ENCODE data around the gene IGF2BP3.
A peak's percentile ranks its signal among the peaks of the same experiment; 100 is the strongest.
"Not testable (repeated sequence)": the region's sequence is repeated elsewhere in the genome, so short reads cannot be mapped to it uniquely, and the experiment has no call there.

Gene IGF2BP3

DNA sequence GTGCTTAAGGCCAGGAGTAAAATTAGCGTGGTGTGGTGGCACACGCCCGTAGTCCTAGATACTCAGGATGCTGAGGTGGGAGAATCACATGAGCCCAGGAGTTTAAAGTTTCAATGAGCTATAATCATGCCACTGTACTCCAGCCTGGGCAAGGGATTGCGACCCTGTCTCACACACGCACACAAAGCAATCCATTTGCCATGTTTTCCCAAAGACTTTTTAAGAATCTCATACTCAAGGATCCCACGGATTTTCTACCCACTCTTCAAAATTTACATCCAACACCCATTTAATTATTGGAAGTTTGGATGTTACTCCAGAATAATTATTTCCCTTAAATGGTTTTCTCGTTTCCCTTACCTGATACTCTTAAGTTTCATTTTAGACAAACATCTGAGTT is 47.9 kb downstream of the IGF2BP3 start:
- TF ChIP-seq, protein P1, sequence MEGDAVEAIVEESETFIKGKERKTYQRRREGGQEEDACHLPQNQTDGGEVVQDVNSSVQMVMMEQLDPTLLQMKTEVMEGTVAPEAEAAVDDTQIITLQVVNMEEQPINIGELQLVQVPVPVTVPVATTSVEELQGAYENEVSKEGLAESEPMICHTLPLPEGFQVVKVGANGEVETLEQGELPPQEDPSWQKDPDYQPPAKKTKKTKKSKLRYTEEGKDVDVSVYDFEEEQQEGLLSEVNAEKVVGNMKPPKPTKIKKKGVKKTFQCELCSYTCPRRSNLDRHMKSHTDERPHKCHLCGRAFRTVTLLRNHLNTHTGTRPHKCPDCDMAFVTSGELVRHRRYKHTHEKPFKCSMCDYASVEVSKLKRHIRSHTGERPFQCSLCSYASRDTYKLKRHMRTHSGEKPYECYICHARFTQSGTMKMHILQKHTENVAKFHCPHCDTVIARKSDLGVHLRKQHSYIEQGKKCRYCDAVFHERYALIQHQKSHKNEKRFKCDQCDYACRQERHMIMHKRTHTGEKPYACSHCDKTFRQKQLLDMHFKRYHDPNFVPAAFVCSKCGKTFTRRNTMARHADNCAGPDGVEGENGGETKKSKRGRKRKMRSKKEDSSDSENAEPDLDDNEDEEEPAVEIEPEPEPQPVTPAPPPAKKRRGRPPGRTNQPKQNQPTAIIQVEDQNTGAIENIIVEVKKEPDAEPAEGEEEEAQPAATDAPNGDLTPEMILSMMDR (IDR thresholded peaks at IDR 0.05; ENCODE audit: insufficient read depth, low read depth, low read length, missing control alignments): no peak
- H3K4me3 ChIP-seq (ENCODE audit: low read length): no peak overlapping the region
- DNase-seq (ENCODE audit: low read depth): no peak

DNA sequence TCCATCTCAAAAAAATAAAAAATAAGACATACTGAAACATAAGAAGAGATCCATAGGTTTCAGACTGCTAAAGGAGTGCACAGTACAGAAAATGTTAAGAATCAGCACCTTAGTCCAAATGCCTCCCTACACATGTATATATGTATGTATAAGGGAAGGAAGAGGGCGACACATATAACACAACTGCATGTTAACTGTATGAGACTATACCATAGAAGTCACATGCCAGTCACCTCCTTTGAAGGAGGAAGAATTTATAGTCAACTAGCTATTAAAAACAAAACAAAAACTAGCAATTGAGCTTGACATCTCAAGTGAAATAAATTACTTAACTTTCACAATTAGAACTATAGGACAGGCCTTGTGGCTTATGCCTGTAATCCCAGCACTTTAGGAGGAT is 50.4 kb downstream of the IGF2BP3 start:
- H3K4me3 ChIP-seq (ENCODE audit: low read length): no peak overlapping the region
- TF ChIP-seq, protein P1 (IDR thresholded peaks at IDR 0.05; ENCODE audit: insufficient read depth, low read depth, low read length, missing control alignments): no peak
- no peak for DNase-seq (ENCODE audit: low read depth)

DNA sequence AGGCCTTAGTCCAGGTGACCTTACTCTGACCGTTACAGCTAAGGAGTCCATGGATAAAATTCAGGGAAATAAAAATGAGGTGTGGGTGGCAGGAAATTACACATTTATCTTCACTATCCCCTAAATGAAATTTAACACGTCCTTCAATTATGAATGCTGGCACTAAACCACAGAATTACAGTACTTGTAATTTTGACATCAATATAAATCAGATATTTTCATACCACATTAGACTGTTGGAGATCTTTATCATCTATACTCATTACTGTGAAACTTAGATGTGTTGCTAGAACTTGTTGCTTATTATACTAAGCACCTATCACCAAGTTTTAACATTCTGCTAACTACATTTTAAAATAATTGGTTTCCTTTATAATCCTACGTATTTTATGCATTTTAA is 51.1 kb downstream of the IGF2BP3 start:
- TF ChIP-seq, protein P1 (IDR thresholded peaks at IDR 0.05; ENCODE audit: insufficient read depth, low read depth, low read length, missing control alignments): no peak
- DNase-seq (ENCODE audit: low read depth): no peak
- H3K4me3 ChIP-seq (ENCODE audit: low read length): no peak overlapping the region

DNA sequence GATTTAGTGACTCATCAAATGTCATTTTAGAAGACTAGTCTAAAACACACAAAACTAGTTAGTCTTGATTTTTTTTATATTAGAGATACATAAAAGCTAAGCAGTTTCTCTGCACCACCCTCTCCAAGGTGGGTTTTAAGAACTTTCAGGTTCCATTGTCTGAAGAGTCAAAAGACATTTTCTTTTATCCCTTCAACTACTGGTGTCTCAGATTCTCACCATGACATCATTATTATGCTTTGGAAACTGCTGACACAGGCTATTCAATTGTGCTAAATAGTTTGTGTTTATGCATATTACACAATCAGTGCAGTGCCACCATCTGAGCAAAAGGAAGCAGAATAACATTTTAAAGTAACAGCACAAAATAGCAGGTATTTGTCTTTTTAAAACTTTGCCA is 52.2 kb downstream of the IGF2BP3 start:
- peak; percentile 77 for DNase-seq (ENCODE audit: low read depth)
- H3K4me3 ChIP-seq (ENCODE audit: low read length): no peak overlapping the region
- TF ChIP-seq, protein P1 (IDR thresholded peaks at IDR 0.05; ENCODE audit: insufficient read depth, low read depth, low read length, missing control alignments): no peak

DNA sequence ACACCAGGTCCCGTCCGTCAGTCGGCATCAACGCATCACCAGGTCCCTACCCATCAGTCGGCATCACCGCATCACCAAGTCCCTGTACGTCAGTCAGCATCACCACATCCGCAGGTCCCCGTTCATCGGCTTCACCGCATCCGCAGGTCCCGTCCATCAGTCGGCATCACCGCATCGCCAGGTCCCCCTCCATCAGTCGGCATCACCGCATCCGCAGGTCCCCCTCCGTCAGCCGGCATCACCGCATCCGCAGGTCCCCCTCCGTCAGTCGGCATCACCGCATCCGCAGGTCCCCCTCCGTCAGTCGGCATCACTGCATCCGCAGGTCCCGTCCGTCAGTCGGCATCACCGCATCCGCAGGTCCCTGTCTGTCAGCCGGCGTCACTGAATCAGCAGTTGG is 55.1 kb downstream of the IGF2BP3 start:
- DNase-seq (ENCODE audit: low read depth): no peak
- TF ChIP-seq, protein P1 (IDR thresholded peaks at IDR 0.05; ENCODE audit: insufficient read depth, low read depth, low read length, missing control alignments): no peak
- H3K4me3 ChIP-seq (ENCODE audit: low read length): no peak overlapping the region

DNA sequence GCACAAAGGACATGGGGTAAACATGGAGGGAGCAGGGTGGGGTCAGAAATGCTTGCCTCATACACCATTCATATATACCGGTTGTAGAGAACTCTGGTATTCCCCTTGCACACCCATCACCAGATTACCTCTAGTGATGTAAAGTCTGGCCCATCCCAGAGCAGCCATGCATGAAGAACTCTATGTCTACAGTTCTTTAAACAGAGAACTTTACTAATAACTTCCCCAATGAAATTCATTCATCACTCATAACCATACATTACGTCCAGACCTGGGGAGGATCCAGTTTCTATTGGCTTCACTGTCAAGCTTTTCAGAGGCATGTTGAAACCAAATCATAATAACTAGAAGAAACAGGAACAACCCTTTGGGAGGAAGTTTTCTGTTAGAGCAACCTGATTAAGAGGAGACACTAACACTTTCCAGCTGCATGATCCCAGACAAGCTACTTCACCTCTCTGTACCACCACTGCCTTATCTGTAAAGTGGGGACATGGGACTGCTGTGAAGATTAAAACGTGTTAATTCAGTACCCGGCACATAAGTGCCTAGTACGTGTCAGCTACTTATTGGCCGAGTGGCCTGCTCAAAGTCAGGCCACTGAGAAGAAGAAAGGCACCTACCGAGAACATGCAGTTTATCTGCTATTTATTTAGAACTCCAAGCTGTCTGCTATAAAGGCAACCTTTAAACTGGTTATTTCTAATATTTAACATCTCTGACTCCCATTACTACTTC is 59.7 kb downstream of the IGF2BP3 start:
- TF ChIP-seq, protein P1 (IDR thresholded peaks at IDR 0.05; ENCODE audit: insufficient read depth, low read depth, low read length, missing control alignments): no peak
- peak; percentile 39 for DNase-seq (ENCODE audit: low read depth)
- no peak overlapping the region for H3K4me3 ChIP-seq (ENCODE audit: low read length)

DNA sequence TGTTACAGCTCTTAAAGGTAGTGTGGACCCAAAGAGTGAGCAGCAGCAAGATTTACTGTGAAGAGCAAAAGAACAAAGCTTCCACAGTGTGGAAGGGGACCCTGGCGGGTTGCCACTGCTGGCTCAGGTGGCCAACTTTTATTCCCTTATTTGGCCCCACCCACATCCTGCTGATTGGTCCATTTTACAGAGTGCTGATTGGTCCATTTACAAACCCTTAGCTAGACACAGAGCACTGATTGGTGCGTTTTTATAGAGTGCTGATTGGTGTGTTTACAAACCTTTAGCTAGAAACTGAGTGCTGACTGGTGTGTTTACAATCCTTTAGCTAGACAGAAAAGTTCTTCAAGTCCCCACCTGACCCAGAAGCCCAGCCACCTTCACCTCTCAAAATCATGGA is 63.7 kb downstream of the IGF2BP3 start:
- DNase-seq (ENCODE audit: low read depth); H3K4me3 ChIP-seq (ENCODE audit: low read length): not testable (repeated sequence)

All from epithelial cell of esophagus (primary cell).